Panc1 (cell line): ENCODE results near the gene GLRA3. TPM values are rescaled to one million over a fixed set of nuclear protein-coding genes. Genes with fewer than 3 reads are reported as not detected.

ENCODE experiments used
- ATAC-seq: fragments of 200-7000 bp; cut with Tn5 transposase; 2 replicates; pipeline ENCODE4 v1.9.1; 2020; ENCODE audit warnings: mild to moderate bottlenecking, moderate library complexity
- BruUV-seq: library from RNA; stranded (reverse); fragments of 400-500 nt; replicated peaks from 2 replicates; lab custom pipeline; 2021; lab: Mats Ljungman, UMichigan
- CTCF ChIA-PET: fragments of 300-600 bp; sonication (Branson Sonifier 250); formaldehyde crosslinking; loops from one replicate; lab custom pipeline; 2022; ENCODE audit warnings: antibody characterized with exemption; lab: Charles Lee
- POLR2A ChIA-PET: fragments of 300-600 bp; sonication (Branson Sonifier 250); formaldehyde crosslinking; loops from one replicate; lab custom pipeline; 2022; ENCODE audit warnings: antibody characterized with exemption; lab: Charles Lee
- DNase-seq: peaks from one replicate; pipeline ENCODE4 v3.0.0-alpha.2; 2010; ENCODE audit warnings: low read depth, low spot score
- H3K27ac ChIP-seq: 2 replicates; pipeline ENCODE4 v1.5.1; 2011; ENCODE audit warnings: mild to moderate bottlenecking, low read length, inconsistent platforms
- H3K27me3 ChIP-seq: fragments of 200-500 bp; sonication (Bioruptor generic); 2 replicates; pipeline ENCODE4 v1.6.0; 2014; ENCODE audit warnings: low read length, inconsistent platforms; ENCODE audit not compliant: control insufficient read depth, insufficient read depth
- H3K36me3 ChIP-seq: fragments of 200-500 bp; sonication (Bioruptor generic); 2 replicates; pipeline ENCODE4 v1.5.1; 2014; ENCODE audit warnings: inconsistent platforms, mild to moderate bottlenecking, low read length, moderate library complexity; ENCODE audit not compliant: control insufficient read depth, insufficient read depth
- H3K4me1 ChIP-seq: 2 replicates; pipeline ENCODE4 v1.5.1; 2011; ENCODE audit warnings: inconsistent platforms, mild to moderate bottlenecking, low read length, moderate library complexity; ENCODE audit not compliant: control insufficient read depth, insufficient read depth
- H3K4me3 ChIP-seq, 2 experiments: 2 replicates each; pipeline ENCODE4 v1.5.1; 2011 to 2012; ENCODE audit warnings: low read depth in 2 of 2, low read length in 2 of 2, mild to moderate bottlenecking in 2 of 2, inconsistent platforms in 1 of 2, moderate library complexity in 1 of 2
- H3K9me3 ChIP-seq: fragments of 200-500 bp; sonication (Bioruptor generic); 2 replicates; pipeline ENCODE4 v1.5.1; 2014; ENCODE audit warnings: low read depth, mild to moderate bottlenecking, inconsistent platforms, low read length, moderate library complexity; ENCODE audit not compliant: control insufficient read depth, insufficient read depth
- POLR2AphosphoS5 ChIP-seq: IDR thresholded peaks from 2 replicates; pipeline ENCODE4 v1.6.1; 2012; ENCODE audit warnings: mild to moderate bottlenecking, low read depth, low read length, moderate library complexity
- SIN3A ChIP-seq: IDR thresholded peaks from 2 replicates; pipeline ENCODE4 v1.6.1; 2012; ENCODE audit warnings: low read depth, mild to moderate bottlenecking, low read length, moderate library complexity, borderline replicate concordance; ENCODE audit not compliant: insufficient read depth
- TCF7L2 ChIP-seq: IDR thresholded peaks from 2 replicates; pipeline ENCODE4 v1.6.1; 2011; ENCODE audit warnings: mild to moderate bottlenecking, low read depth, low read length, inconsistent platforms
- in situ Hi-C: cut with HindIII; loops from 2 replicates; pipeline ENCODE4 v1.10.0; 2016; ENCODE audit warnings: low sequenced_read_pairs, low pct_unique_long_range_greater_than_20kb
- intact Hi-C: fragments of 100-400 bp; cut with micrococcal nuclease; formaldehyde crosslinking; loops from one replicate; pipeline ENCODE4 v1.10.0; 2022; ENCODE audit not compliant: unreplicated experiment
- total RNA-seq: library from RNA; stranded (reverse); gene quantifications from one replicate; pipeline ENCODE4 v1.2.1, GENCODE V29; 2021; ENCODE audit not compliant: unreplicated experiment
- TF ChIP-seq, protein P1 (sequence below): fragments of 450-650 bp; IDR thresholded peaks from 2 replicates; pipeline ENCODE4 v1.5.1; 2017; ENCODE audit warnings: mild to moderate bottlenecking
- TF ChIP-seq, protein P2 (sequence below), 2 experiments: IDR thresholded peaks; 2 replicates each; pipeline ENCODE4 v1.6.1; 2011 to 2012; ENCODE audit warnings: low read depth in 2 of 2, control low read depth in 1 of 2, low read length in 1 of 2, mild to moderate bottlenecking in 1 of 2, moderate library complexity in 1 of 2; ENCODE audit not compliant: insufficient read depth in 1 of 2

The GLRA3 gene
- total RNA-seq, 1 experiment from 2014 or later = not detected

DNA sequence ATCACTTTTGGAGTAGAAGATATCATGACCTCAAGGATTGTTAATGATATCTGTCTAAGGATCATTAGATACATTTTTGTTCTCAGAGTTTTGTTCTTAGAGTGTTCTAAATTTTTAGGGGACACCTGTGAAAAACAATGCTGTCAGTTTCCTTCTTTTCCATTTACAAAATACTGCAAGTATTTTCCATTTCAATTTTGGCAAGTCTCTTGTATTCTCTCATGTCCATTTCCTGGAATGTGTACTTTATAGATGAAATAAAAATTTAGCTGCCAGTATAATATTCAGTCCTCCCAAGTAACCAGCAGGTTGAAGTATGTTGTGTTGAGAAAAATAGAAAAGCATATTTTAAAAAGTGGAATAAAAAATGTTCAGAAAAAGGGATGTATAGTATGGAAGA is 188.9 kb downstream of the GLRA3 start:
- ATAC-seq (no peak), DNase-seq (no peak)
- Histone ChIP-seq H3K9me3 (no peaks in the 10 kb centered on the region), H3K27ac (no peak overlapping the region), H3K4me3 (no peak overlapping the region), H3K27me3 (no peaks in the 10 kb centered on the region), H3K4me1 (no peaks in the 10 kb centered on the region), H3K36me3 (no peaks in the 10 kb centered on the region)
- in situ Hi-C loops = no loop called here
- intact Hi-C loops = no loop called here
- TF ChIP-seq TCF7L2 (no peak), POLR2AphosphoS5 (no peak), SIN3A (no peak)
- TF ChIP-seq, protein P1, sequence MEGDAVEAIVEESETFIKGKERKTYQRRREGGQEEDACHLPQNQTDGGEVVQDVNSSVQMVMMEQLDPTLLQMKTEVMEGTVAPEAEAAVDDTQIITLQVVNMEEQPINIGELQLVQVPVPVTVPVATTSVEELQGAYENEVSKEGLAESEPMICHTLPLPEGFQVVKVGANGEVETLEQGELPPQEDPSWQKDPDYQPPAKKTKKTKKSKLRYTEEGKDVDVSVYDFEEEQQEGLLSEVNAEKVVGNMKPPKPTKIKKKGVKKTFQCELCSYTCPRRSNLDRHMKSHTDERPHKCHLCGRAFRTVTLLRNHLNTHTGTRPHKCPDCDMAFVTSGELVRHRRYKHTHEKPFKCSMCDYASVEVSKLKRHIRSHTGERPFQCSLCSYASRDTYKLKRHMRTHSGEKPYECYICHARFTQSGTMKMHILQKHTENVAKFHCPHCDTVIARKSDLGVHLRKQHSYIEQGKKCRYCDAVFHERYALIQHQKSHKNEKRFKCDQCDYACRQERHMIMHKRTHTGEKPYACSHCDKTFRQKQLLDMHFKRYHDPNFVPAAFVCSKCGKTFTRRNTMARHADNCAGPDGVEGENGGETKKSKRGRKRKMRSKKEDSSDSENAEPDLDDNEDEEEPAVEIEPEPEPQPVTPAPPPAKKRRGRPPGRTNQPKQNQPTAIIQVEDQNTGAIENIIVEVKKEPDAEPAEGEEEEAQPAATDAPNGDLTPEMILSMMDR = no peak
- TF ChIP-seq, protein P2, sequence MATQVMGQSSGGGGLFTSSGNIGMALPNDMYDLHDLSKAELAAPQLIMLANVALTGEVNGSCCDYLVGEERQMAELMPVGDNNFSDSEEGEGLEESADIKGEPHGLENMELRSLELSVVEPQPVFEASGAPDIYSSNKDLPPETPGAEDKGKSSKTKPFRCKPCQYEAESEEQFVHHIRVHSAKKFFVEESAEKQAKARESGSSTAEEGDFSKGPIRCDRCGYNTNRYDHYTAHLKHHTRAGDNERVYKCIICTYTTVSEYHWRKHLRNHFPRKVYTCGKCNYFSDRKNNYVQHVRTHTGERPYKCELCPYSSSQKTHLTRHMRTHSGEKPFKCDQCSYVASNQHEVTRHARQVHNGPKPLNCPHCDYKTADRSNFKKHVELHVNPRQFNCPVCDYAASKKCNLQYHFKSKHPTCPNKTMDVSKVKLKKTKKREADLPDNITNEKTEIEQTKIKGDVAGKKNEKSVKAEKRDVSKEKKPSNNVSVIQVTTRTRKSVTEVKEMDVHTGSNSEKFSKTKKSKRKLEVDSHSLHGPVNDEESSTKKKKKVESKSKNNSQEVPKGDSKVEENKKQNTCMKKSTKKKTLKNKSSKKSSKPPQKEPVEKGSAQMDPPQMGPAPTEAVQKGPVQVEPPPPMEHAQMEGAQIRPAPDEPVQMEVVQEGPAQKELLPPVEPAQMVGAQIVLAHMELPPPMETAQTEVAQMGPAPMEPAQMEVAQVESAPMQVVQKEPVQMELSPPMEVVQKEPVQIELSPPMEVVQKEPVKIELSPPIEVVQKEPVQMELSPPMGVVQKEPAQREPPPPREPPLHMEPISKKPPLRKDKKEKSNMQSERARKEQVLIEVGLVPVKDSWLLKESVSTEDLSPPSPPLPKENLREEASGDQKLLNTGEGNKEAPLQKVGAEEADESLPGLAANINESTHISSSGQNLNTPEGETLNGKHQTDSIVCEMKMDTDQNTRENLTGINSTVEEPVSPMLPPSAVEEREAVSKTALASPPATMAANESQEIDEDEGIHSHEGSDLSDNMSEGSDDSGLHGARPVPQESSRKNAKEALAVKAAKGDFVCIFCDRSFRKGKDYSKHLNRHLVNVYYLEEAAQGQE (IDR thresholded peaks at IDR 0.05; ENCODE audit: insufficient read depth in 1 of 2, low read depth in 2 of 2, low read length in 1 of 2) = no peak
- POLR2A ChIA-PET = no interaction called here
- CTCF ChIA-PET = no interaction called here
- no TSS peak for BruUV-seq

DNA sequence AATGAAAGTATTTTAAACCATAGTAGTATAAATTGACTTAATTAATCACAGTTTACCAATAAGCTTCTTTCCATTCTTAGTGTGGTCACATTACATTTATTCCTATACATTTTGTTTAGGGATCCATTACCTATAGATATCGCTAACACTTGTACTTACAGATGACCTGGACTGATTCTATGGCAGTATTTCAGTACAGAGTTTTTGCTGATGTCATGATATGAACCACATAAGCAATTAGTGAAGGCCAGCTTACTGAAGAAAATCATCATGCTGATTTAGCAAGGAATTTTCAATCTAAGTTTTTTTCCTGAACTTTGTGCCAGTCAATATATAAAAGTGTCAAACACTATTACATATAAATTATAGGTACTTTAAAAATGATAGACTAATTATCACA is 193.3 kb downstream of the GLRA3 start:
- in situ Hi-C loops = no loop called here
- Histone ChIP-seq H3K9me3 (no peaks in the 10 kb centered on the region), H3K27ac (no peak overlapping the region), H3K36me3 (no peaks in the 10 kb centered on the region), H3K4me1 (no peaks in the 10 kb centered on the region), H3K27me3 (no peaks in the 10 kb centered on the region), H3K4me3 (no peak overlapping the region)
- ChIA-PET POLR2A (no interaction called here), CTCF (no interaction called here)
- no peak for ATAC-seq
- no peak for TF ChIP-seq SIN3A
- TF ChIP-seq, protein P2 (IDR thresholded peaks at IDR 0.05; ENCODE audit: insufficient read depth in 1 of 2, low read depth in 2 of 2, low read length in 1 of 2) = no peak
- BruUV-seq = no TSS peak
- intact Hi-C loops = loop anchor here (5.0 kb wide), 1 partner anchor 423 kb away; no protein-coding TSS in a partner anchor
- DNase-seq = no peak
